ENCODE measurements around the gene PKD2L2. TPM values are rescaled to one million over a fixed set of nuclear protein-coding genes. Genes with fewer than 3 reads are reported as not detected.

The PKD2L2 gene
- total RNA-seq, 1 donor: not detected

DNA sequence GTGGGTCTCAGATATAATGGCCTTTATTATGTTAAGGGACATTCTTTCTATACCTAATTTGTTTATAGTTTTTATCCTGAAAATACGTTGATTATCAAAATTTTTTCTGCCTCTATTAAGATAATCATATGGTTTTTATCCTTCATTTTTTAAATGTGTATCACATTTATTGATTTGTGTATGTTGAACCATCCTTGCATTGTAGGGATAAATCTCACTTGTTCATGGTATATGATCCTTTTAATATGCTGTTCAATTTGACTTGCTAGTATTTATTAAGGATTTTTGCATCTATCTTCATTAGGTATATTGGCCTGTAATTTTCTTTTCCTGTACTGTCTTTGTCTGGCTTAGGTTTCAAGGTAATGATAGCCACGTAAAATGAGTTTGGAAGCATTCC is 25.5 kb downstream of the PKD2L2 start:
- Histone ChIP-seq H3K9me3 (ENCODE audit: low read depth, low read length) (no peaks in the 10 kb centered on the region), H3K27me3 (ENCODE audit: insufficient read depth, low read length) (no peaks in the 10 kb centered on the region), H3K4me1 (ENCODE audit: insufficient read depth, low read length) (no peaks in the 10 kb centered on the region), H3K79me2 (ENCODE audit: insufficient read depth, low read length) (no peaks in the 10 kb centered on the region), H3K36me3 (ENCODE audit: insufficient read depth, low read length) (no peaks in the 10 kb centered on the region), H3K27ac (ENCODE audit: low read depth, low read length) (no peak overlapping the region), H2AFZ (ENCODE audit: low read length) (no peak overlapping the region), H3K4me3 (ENCODE audit: insufficient read depth, low read length) (no peak overlapping the region), H3K4me2 (ENCODE audit: insufficient read depth, low read length) (no peak overlapping the region), H4K20me1 (ENCODE audit: insufficient read depth, low read length) (no peaks in the 10 kb centered on the region)
- DNase-seq (ENCODE audit: insufficient read length, low spot score, missing footprints): no peak
- TF ChIP-seq, protein P1, sequence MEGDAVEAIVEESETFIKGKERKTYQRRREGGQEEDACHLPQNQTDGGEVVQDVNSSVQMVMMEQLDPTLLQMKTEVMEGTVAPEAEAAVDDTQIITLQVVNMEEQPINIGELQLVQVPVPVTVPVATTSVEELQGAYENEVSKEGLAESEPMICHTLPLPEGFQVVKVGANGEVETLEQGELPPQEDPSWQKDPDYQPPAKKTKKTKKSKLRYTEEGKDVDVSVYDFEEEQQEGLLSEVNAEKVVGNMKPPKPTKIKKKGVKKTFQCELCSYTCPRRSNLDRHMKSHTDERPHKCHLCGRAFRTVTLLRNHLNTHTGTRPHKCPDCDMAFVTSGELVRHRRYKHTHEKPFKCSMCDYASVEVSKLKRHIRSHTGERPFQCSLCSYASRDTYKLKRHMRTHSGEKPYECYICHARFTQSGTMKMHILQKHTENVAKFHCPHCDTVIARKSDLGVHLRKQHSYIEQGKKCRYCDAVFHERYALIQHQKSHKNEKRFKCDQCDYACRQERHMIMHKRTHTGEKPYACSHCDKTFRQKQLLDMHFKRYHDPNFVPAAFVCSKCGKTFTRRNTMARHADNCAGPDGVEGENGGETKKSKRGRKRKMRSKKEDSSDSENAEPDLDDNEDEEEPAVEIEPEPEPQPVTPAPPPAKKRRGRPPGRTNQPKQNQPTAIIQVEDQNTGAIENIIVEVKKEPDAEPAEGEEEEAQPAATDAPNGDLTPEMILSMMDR (IDR thresholded peaks at IDR 0.05; ENCODE audit: extremely low read depth, low read depth, low read length): no peak

DNA sequence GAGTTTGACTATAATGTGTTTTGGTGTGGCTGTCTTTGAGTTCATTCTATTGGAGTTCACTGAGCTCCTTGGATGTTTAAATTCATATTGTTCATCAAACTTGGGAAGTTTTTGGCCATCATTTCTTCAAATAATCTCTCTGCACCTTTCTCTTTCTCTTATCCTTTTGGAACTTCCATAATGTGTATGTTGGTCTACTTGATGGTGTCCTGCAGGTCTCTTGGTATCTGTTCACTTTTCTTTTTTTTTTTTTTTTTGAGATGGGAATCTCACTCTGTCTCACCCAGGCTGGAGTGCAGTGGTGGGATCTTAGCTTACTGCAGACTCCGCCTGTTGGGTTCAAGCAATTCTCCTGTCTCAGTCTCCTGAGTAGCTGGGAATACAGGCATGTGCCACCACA is 27.7 kb downstream of the PKD2L2 start:
- no peaks in the 10 kb centered on the region for H3K27me3 ChIP-seq (ENCODE audit: insufficient read depth, low read length)
- H3K27ac ChIP-seq (ENCODE audit: low read depth, low read length): no peak overlapping the region
- TF ChIP-seq, protein P1 (IDR thresholded peaks at IDR 0.05; ENCODE audit: extremely low read depth, low read depth, low read length): no peak
- no peaks in the 10 kb centered on the region for H3K36me3 ChIP-seq (ENCODE audit: insufficient read depth, low read length)
- H3K4me1 ChIP-seq (ENCODE audit: insufficient read depth, low read length): no peaks in the 10 kb centered on the region
- no peak overlapping the region for H3K4me2 ChIP-seq (ENCODE audit: insufficient read depth, low read length)
- no peaks in the 10 kb centered on the region for H3K9me3 ChIP-seq (ENCODE audit: low read depth, low read length)
- H4K20me1 ChIP-seq (ENCODE audit: insufficient read depth, low read length): no peaks in the 10 kb centered on the region
- H3K4me3 ChIP-seq (ENCODE audit: insufficient read depth, low read length): no peak overlapping the region
- no peak overlapping the region for H2AFZ ChIP-seq (ENCODE audit: low read length)
- DNase-seq (ENCODE audit: insufficient read length, low spot score, missing footprints): no peak
- H3K79me2 ChIP-seq (ENCODE audit: insufficient read depth, low read length): no peaks in the 10 kb centered on the region

DNA sequence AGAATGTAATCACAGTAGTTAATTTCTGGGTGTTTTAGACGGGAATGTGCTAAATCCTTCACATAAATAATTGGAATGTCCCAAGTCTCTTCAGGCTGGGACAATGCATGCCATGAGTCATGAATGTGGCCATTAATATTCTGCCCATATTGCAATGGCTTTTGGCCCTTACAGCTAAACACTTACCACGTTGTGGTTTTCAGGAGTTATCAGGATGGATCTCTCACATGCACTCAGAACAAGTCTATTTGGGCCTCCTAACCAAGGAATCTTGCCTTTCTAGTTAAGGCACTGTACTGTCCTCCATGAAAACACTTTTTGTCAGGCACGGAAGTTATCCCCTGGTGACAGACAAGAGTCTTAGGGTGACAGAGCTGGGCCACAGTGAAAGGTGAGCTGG is 32.7 kb downstream of the PKD2L2 start:
- Histone ChIP-seq H3K27ac (ENCODE audit: low read depth, low read length) (no peak overlapping the region), H3K79me2 (ENCODE audit: insufficient read depth, low read length) (no peaks in the 10 kb centered on the region), H3K36me3 (ENCODE audit: insufficient read depth, low read length) (no peaks in the 10 kb centered on the region), H4K20me1 (ENCODE audit: insufficient read depth, low read length) (no peaks in the 10 kb centered on the region), H3K4me2 (ENCODE audit: insufficient read depth, low read length) (no peak overlapping the region), H3K9me3 (ENCODE audit: low read depth, low read length) (no peaks in the 10 kb centered on the region), H2AFZ (ENCODE audit: low read length) (no peak overlapping the region), H3K4me1 (ENCODE audit: insufficient read depth, low read length) (no peaks in the 10 kb centered on the region), H3K4me3 (ENCODE audit: insufficient read depth, low read length) (no peak overlapping the region), H3K27me3 (ENCODE audit: insufficient read depth, low read length) (no peaks in the 10 kb centered on the region)
- TF ChIP-seq, protein P1 (IDR thresholded peaks at IDR 0.05; ENCODE audit: extremely low read depth, low read depth, low read length): no peak
- DNase-seq (ENCODE audit: insufficient read length, low spot score, missing footprints): no peak

DNA sequence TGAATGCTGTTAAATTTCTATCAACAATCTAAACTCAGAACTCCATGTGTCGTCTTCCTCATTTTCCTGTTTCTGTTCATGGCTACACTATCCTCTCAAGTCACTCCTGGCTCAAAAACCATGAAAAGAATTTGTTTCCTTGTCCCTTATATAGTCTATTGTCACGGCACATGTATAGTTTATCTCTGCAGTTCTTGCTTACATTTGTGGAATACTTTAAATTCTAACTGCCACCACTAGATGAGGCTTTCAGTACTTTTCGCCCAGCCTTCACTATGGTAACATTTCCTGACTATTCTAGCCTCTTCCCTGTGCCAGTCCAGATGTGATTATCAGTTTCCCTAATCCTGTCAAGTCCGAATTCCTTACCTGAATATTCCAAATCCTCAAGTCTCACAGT is 34.6 kb downstream of the PKD2L2 start:
- Histone ChIP-seq H3K4me2 (ENCODE audit: insufficient read depth, low read length) (no peak overlapping the region), H4K20me1 (ENCODE audit: insufficient read depth, low read length) (no peaks in the 10 kb centered on the region), H3K4me1 (ENCODE audit: insufficient read depth, low read length) (no peaks in the 10 kb centered on the region), H3K27ac (ENCODE audit: low read depth, low read length) (no peak overlapping the region), H3K79me2 (ENCODE audit: insufficient read depth, low read length) (no peaks in the 10 kb centered on the region), H3K36me3 (ENCODE audit: insufficient read depth, low read length) (peaks cover 8% of the 10 kb centered on the region), H3K4me3 (ENCODE audit: insufficient read depth, low read length) (no peak overlapping the region), H2AFZ (ENCODE audit: low read length) (no peak overlapping the region), H3K27me3 (ENCODE audit: insufficient read depth, low read length) (no peaks in the 10 kb centered on the region), H3K9me3 (ENCODE audit: low read depth, low read length) (no peaks in the 10 kb centered on the region)
- TF ChIP-seq, protein P1 (IDR thresholded peaks at IDR 0.05; ENCODE audit: extremely low read depth, low read depth, low read length): no peak
- DNase-seq (ENCODE audit: insufficient read length, low spot score, missing footprints): no peak
